Measurements from ENCODE around the gene MPP1. TPM values are rescaled to one million over a fixed set of nuclear protein-coding genes. Genes with fewer than 3 reads are reported as not detected.

The MPP1 gene
- total and polyA plus RNA-seq, 7 experiments from 2014 or later, result 23.2 to 76.7 (median 34.8) TPM

- Mint-ChIP-seq H3K36me3 (peaks cover 0 to 9% (median 0%) of the 10 kb centered on the region in 5 donors), H3K4me1 (peaks cover 0 to 27% (median 18%) of the 10 kb centered on the region in 7 donors), H3K9me3 (no peaks in the 10 kb centered on the region), H3K27me3 (peaks cover 0 to 14% (median 0%) of the 10 kb centered on the region in 5 donors), H3K4me3 (peak overlapping the region; percentile 64 to 85 (median 79)), H3K27ac (peak overlapping the region in 2 of 9 donors; percentile 9 to 34)
- Histone ChIP-seq H3K4me3 (ENCODE audit: low read length) (peak overlapping the region; percentile 51), H3K36me3 (ENCODE audit: control insufficient read depth in 2 of 3, insufficient read depth in 3 of 3, low read length in 3 of 3) (no peaks in the 10 kb centered on the region), H3K27me3 (ENCODE audit: control insufficient read depth in 2 of 2, insufficient read depth in 2 of 2, low read length in 2 of 2) (no peaks in the 10 kb centered on the region), H3K9me3 (ENCODE audit: control insufficient read depth in 2 of 3, low read length in 3 of 3) (no peaks in the 10 kb centered on the region), H3K27ac (ENCODE audit: low read depth, low read length) (peak overlapping the region; percentile 62), H3K4me1 (ENCODE audit: control insufficient read depth in 2 of 2, insufficient read depth in 2 of 2, low read length in 2 of 2) (peaks cover 12 to 17% of the 10 kb centered on the region in 2 donors)
- ATAC-seq, result no peak
- ChIA-PET POLR2A (interaction anchor here (0.9 to 4.5 kb wide), 4 partner anchors 12 to 36 kb away, joined by 3 to 40 read pairs (median 3); partner anchors contain the start of gene DKC1), CTCF (interaction anchor here (1.0 to 3.1 kb wide), 6 partner anchors 12 to 93 kb away, joined by 3 to 14 read pairs (median 4); partner anchors contain the start of gene DKC1)
- intact Hi-C loops (cut with micrococcal nuclease), result loop anchor here in 1 of 2 donors (1.0 to 2.0 kb wide), 2 partner anchors 15 to 91 kb away; no protein-coding TSS in a partner anchor
- no peak for DNase-seq
These were observed 55.4 kb downstream of the MPP1 start for GRCh38 chrX:154749856-154750255.

- peaks cover 0 to 14% (median 0%) of the 10 kb centered on the region in 5 donors for H3K27me3 Mint-ChIP-seq
- ATAC-seq (peak; percentile 81), DNase-seq (peak in 7 of 9 donors; percentile 46 to 73 (median 69))
- Histone ChIP-seq H3K4me3 (ENCODE audit: low read length) (no peak overlapping the region), H3K9me3 (ENCODE audit: control insufficient read depth in 2 of 3, low read length in 3 of 3) (no peaks in the 10 kb centered on the region), H3K27ac (ENCODE audit: low read depth, low read length) (no peak overlapping the region), H3K4me1 (ENCODE audit: control insufficient read depth in 2 of 2, insufficient read depth in 2 of 2, low read length in 2 of 2) (peaks cover 12 to 17% of the 10 kb centered on the region in 2 donors), H3K27me3 (ENCODE audit: control insufficient read depth in 2 of 2, insufficient read depth in 2 of 2, low read length in 2 of 2) (no peaks in the 10 kb centered on the region), H3K36me3 (ENCODE audit: control insufficient read depth in 2 of 3, insufficient read depth in 3 of 3, low read length in 3 of 3) (no peaks in the 10 kb centered on the region)
- intact Hi-C loops (cut with micrococcal nuclease), result loop anchor here (1.0 to 2.0 kb wide), 7 partner anchors 9 to 92 kb away; no protein-coding TSS in a partner anchor
- peaks cover 0 to 13% (median 0%) of the 10 kb centered on the region in 5 donors for H3K36me3 Mint-ChIP-seq
- peak overlapping the region in 8 of 10 donors; percentile 3 to 64 (median 50) for H3K4me3 Mint-ChIP-seq
- peaks cover 0 to 33% (median 22%) of the 10 kb centered on the region in 7 donors for H3K4me1 Mint-ChIP-seq
- peaks cover 0 to 3% (median 0%) of the 10 kb centered on the region in 11 donors for H3K9me3 Mint-ChIP-seq
- CTCF ChIA-PET, result interaction anchor here (0.7 to 3.5 kb wide), 14 partner anchors 10 to 222 kb away, joined by 3 to 35 read pairs (median 4); partner anchors contain the start of genes DKC1 and SMIM9
- H3K27ac Mint-ChIP-seq, result peak overlapping the region in 1 of 9 donors; percentile 33
- POLR2A ChIA-PET, result interaction anchor here (0.6 to 4.5 kb wide), 6 partner anchors 8 to 196 kb away, joined by 3 to 40 read pairs (median 5); partner anchors contain the start of gene DKC1
These were observed 56.5 kb downstream of the MPP1 start for GRCh38 chrX:154748712-154749339.

GRCh38 chrX:154742613-154743012 lies 62.7 kb downstream of the MPP1 start:
- H3K4me1 ChIP-seq (ENCODE audit: control insufficient read depth in 2 of 2, insufficient read depth in 2 of 2, low read length in 2 of 2), result peaks cover under 1 to 34% of the 10 kb centered on the region in 2 donors
- no peaks in the 10 kb centered on the region for H3K27me3 Mint-ChIP-seq
- peaks cover 4 to 41% (median 14%) of the 10 kb centered on the region in 7 donors for H3K4me1 Mint-ChIP-seq
- H3K9me3 Mint-ChIP-seq, result peaks cover 0 to 3% (median 0%) of the 10 kb centered on the region in 11 donors
- CTCF ChIA-PET, result no interaction called here
- no peak overlapping the region for H3K4me3 Mint-ChIP-seq
- no peaks in the 10 kb centered on the region for H3K9me3 ChIP-seq (ENCODE audit: control insufficient read depth in 2 of 3, low read length in 3 of 3)
- POLR2A ChIA-PET, result interaction anchor here (0.6 kb wide), 2 partner anchors 25 to 195 kb away, joined by 3 to 4 read pairs; no protein-coding TSS in a partner anchor
- H3K36me3 Mint-ChIP-seq, result peaks cover 0 to 27% (median 0%) of the 10 kb centered on the region in 5 donors
- H3K36me3 ChIP-seq (ENCODE audit: control insufficient read depth in 2 of 3, insufficient read depth in 3 of 3, low read length in 3 of 3), result no peaks in the 10 kb centered on the region
- no peaks in the 10 kb centered on the region for H3K27me3 ChIP-seq (ENCODE audit: control insufficient read depth in 2 of 2, insufficient read depth in 2 of 2, low read length in 2 of 2)
- no peak overlapping the region for H3K27ac ChIP-seq (ENCODE audit: low read depth, low read length)
- DNase-seq (no peak), ATAC-seq (no peak)
- H3K27ac Mint-ChIP-seq, result no peak overlapping the region
- H3K4me3 ChIP-seq (ENCODE audit: low read length), result no peak overlapping the region
- intact Hi-C loops (cut with micrococcal nuclease), result no loop called here

GRCh38 chrX:154739952-154740465 lies 65.3 kb downstream of the MPP1 start:
- intact Hi-C loops (cut with micrococcal nuclease), result loop anchor here in 1 of 2 donors (1.0 kb wide), 1 partner anchor 8 kb away; no protein-coding TSS in a partner anchor
- peaks cover 14 to 56% of the 10 kb centered on the region in 2 donors for H3K4me1 ChIP-seq (ENCODE audit: control insufficient read depth in 2 of 2, insufficient read depth in 2 of 2, low read length in 2 of 2)
- peaks cover 22 to 65% (median 38%) of the 10 kb centered on the region in 7 donors for H3K4me1 Mint-ChIP-seq

GRCh38 chrX:154738011-154738738 lies 67.1 kb downstream of the MPP1 start:
- peaks cover 29 to 70% of the 10 kb centered on the region in 2 donors for H3K4me1 ChIP-seq (ENCODE audit: control insufficient read depth in 2 of 2, insufficient read depth in 2 of 2, low read length in 2 of 2)
- Mint-ChIP-seq H3K36me3 (peaks cover 0 to 23% (median 0%) of the 10 kb centered on the region in 5 donors), H3K4me3 (peak overlapping the region in 8 of 10 donors; percentile 26 to 67 (median 38)), H3K9me3 (no peaks in the 10 kb centered on the region), H3K27ac (peak overlapping the region in 5 of 9 donors; percentile 38 to 77 (median 61)), H3K4me1 (peaks cover 28 to 76% (median 55%) of the 10 kb centered on the region in 7 donors), H3K27me3 (no peaks in the 10 kb centered on the region)
- H3K27me3 ChIP-seq (ENCODE audit: control insufficient read depth in 2 of 2, insufficient read depth in 2 of 2, low read length in 2 of 2), result no peaks in the 10 kb centered on the region
- no peaks in the 10 kb centered on the region for H3K36me3 ChIP-seq (ENCODE audit: control insufficient read depth in 2 of 3, insufficient read depth in 3 of 3, low read length in 3 of 3)
- H3K27ac ChIP-seq (ENCODE audit: low read depth, low read length), result no peak overlapping the region
- ChIA-PET CTCF (interaction anchor here (1.4 to 2.0 kb wide), 2 partner anchors 10 to 11 kb away, joined by 4 to 16 read pairs; no protein-coding TSS in a partner anchor), POLR2A (interaction anchor here (0.6 to 1.7 kb wide), 3 partner anchors 8 to 25 kb away, joined by 3 to 4 read pairs (median 3); no protein-coding TSS in a partner anchor)
- no peaks in the 10 kb centered on the region for H3K9me3 ChIP-seq (ENCODE audit: control insufficient read depth in 2 of 3, low read length in 3 of 3)
- intact Hi-C loops (cut with micrococcal nuclease), result no loop called here
- peak; percentile 52 for ATAC-seq
- DNase-seq, result no peak
- peak overlapping the region; percentile 32 for H3K4me3 ChIP-seq (ENCODE audit: low read length)

More at GRCh38 chrX:154739952-154740465, 65.3 kb downstream of the MPP1 start:
- no peak overlapping the region for H3K4me3 ChIP-seq (ENCODE audit: low read length)
- peak; percentile 20 for ATAC-seq
- ChIA-PET POLR2A (no interaction called here), CTCF (interaction anchor here (0.6 to 1.4 kb wide), 2 partner anchors 9 to 110 kb away, joined by 3 to 4 read pairs; no protein-coding TSS in a partner anchor)
- H3K27ac ChIP-seq (ENCODE audit: low read depth, low read length), result no peak overlapping the region
- DNase-seq, result no peak
- H3K9me3 ChIP-seq (ENCODE audit: control insufficient read depth in 2 of 3, low read length in 3 of 3), result no peaks in the 10 kb centered on the region
- peak overlapping the region in 1 of 10 donors; percentile 45 for H3K4me3 Mint-ChIP-seq
- H3K27me3 ChIP-seq (ENCODE audit: control insufficient read depth in 2 of 2, insufficient read depth in 2 of 2, low read length in 2 of 2), result no peaks in the 10 kb centered on the region
- peaks cover 0 to 3% (median 0%) of the 10 kb centered on the region in 11 donors for H3K9me3 Mint-ChIP-seq
- no peaks in the 10 kb centered on the region for H3K36me3 ChIP-seq (ENCODE audit: control insufficient read depth in 2 of 3, insufficient read depth in 3 of 3, low read length in 3 of 3)
- peaks cover 0 to 30% (median 0%) of the 10 kb centered on the region in 5 donors for H3K36me3 Mint-ChIP-seq
- H3K27me3 Mint-ChIP-seq, result no peaks in the 10 kb centered on the region
- H3K27ac Mint-ChIP-seq, result peak overlapping the region in 1 of 9 donors; percentile 23
